Brain microvascular endothelial cell (primary cell): ENCODE data around the gene WWOX.

ENCODE experiments used
- DNase-seq: peaks from one replicate; pipeline ENCODE4 v3.0.0-alpha.2; 2020
- H3K27ac ChIP-seq: fragments of 250-450 bp; sonication (Bioruptor Pico); 2 replicates; pipeline ENCODE4 v1.5.1; 2020; ENCODE audit warnings: mild to moderate bottlenecking, moderate library complexity
- H3K27me3 ChIP-seq: fragments of 250-450 bp; sonication (Bioruptor Pico); replicated peaks from 2 replicates; pipeline ENCODE4 v1.5.1; 2020; ENCODE audit warnings: mild to moderate bottlenecking
- H3K36me3 ChIP-seq: fragments of 250-450 bp; sonication (Bioruptor Pico); replicated peaks from 2 replicates; pipeline ENCODE4 v1.5.1; 2020; ENCODE audit warnings: mild to moderate bottlenecking
- H3K4me3 ChIP-seq: 2 replicates; pipeline ENCODE4 v1.5.1; 2011; ENCODE audit warnings: low read depth, mild to moderate bottlenecking, control low read depth, low read length, moderate library complexity
- in situ Hi-C: cut with HindIII; loops from 2 replicates; pipeline ENCODE4 v1.10.0; 2017; ENCODE audit warnings: low sequenced_read_pairs, low pct_ligation_motif_present
- TF ChIP-seq, protein P1 (sequence below): IDR thresholded peaks from 2 replicates; pipeline ENCODE4 v1.5.1; 2011; ENCODE audit warnings: low read depth, mild to moderate bottlenecking, moderate library complexity, low read length, control low read depth, inconsistent platforms; ENCODE audit errors: missing control alignments

The WWOX gene

DNA sequence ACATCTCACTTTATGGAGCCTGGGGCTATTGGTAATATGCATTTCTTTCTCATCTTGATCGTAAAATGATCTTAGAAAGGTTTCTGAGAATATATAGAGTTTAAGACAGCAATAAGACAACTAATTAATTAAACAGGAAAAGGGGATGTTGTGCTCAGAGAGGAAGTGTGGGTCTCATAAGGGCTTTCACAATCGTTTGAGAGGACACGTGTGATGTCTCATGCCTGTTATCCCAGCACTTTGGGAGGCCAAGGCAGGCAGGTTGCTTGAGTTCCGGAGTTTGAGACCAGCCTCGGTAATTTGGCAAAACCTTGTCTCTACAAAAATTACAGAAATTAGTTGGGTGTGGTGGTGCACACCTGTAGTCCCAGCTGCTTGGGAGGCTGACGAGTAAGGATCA lies 295.6 kb downstream of the WWOX start:
- no peak for DNase-seq
- Histone ChIP-seq H3K27ac (no peak overlapping the region), H3K27me3 (no peaks in the 10 kb centered on the region), H3K36me3 (no peaks in the 10 kb centered on the region), H3K4me3 (no peak overlapping the region)
- TF ChIP-seq, protein P1, sequence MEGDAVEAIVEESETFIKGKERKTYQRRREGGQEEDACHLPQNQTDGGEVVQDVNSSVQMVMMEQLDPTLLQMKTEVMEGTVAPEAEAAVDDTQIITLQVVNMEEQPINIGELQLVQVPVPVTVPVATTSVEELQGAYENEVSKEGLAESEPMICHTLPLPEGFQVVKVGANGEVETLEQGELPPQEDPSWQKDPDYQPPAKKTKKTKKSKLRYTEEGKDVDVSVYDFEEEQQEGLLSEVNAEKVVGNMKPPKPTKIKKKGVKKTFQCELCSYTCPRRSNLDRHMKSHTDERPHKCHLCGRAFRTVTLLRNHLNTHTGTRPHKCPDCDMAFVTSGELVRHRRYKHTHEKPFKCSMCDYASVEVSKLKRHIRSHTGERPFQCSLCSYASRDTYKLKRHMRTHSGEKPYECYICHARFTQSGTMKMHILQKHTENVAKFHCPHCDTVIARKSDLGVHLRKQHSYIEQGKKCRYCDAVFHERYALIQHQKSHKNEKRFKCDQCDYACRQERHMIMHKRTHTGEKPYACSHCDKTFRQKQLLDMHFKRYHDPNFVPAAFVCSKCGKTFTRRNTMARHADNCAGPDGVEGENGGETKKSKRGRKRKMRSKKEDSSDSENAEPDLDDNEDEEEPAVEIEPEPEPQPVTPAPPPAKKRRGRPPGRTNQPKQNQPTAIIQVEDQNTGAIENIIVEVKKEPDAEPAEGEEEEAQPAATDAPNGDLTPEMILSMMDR: no peak
- in situ Hi-C loops: no loop called here

DNA sequence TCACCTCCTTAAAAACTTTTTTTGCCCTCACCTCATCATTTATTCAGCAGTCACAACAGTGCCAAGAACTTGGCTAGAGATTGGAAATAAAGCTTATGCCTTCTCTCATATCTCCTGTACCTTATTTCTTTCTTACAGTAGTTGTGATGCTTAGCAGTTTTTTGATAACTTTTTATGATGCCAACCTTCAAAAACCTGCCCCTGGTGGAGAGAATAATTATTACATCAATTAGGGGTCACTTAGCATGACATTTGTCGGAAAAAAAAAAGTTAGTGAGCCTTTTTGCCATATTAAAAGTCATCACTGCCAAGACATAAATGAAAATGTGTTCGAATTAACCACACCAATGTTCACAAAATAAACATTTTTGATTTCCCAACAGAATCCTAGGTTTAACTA lies 296.6 kb downstream of the WWOX start:
- in situ Hi-C loops: no loop called here
- H3K27ac ChIP-seq: no peak overlapping the region
- H3K27me3 ChIP-seq: no peaks in the 10 kb centered on the region
- DNase-seq: no peak
- no peaks in the 10 kb centered on the region for H3K36me3 ChIP-seq
- H3K4me3 ChIP-seq: no peak overlapping the region
- TF ChIP-seq, protein P1: peak; percentile 2

DNA sequence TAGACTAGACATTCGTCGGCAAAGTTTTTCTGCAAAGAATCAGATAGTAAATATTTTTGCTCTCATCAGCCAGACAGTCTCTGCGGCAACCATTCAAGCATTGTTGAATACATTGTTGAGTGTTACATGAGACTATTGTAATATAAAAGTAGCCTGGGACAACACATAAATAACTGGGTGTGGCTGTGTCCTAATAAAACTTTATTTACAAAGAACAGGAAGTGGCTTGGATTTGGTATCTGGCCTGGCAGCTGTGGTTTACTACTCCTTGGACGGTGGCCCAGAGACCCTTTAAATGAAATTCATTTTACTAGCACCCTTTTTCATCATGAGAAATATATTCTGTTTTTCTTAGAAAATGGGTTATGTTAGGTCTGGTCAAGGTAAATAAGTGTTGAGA lies 297.2 kb downstream of the WWOX start:
- in situ Hi-C loops: no loop called here
- H3K27ac ChIP-seq: no peak overlapping the region

DNA sequence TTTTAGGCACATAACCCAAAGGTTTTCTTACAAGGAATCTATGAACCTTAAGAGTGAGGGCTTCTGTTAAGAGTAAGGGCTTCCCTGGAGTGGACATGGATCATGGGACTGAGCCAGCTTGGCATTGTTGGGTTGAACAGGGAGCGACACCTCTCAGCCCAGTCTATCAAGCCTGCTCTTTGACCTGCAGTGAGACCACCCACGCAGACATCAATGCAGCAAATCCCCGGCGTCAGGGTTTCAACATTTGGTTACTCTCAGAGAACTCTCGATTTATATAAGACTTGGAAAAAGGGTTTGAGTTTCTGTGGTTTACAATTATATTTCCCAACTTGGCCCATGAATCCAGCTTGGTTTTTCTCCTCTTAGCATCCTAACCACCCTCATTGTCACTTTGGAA lies 299.9 kb downstream of the WWOX start:
- Histone ChIP-seq H3K27me3 (no peaks in the 10 kb centered on the region), H3K4me3 (no peak overlapping the region), H3K36me3 (no peaks in the 10 kb centered on the region), H3K27ac (no peak overlapping the region)
- TF ChIP-seq, protein P1: no peak
- in situ Hi-C loops: no loop called here
- no peak for DNase-seq

More for the DNA sequence above, 297.2 kb downstream of the WWOX start:
- Histone ChIP-seq H3K27me3 (no peaks in the 10 kb centered on the region), H3K36me3 (no peaks in the 10 kb centered on the region), H3K4me3 (no peak overlapping the region)
- TF ChIP-seq, protein P1: no peak
- no peak for DNase-seq

DNA sequence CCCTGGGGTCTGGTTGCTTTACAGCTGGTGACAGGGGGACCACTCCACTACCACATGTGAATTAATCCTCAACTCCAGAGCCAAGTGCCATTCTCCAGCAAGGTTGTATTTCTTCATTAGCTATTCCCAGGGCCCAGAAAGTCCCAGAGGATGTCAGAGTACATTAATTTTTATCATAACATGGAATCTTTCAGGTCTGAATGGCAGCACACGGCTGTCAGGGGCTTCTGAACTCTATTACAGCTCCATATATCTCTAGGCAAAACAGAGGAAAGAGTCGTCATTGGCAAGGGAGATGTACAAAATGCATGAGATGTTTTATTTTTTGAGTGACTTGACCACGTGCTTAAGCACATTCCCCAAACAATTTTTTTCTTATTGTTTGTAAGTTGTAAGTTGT lies 303.4 kb downstream of the WWOX start:
- Histone ChIP-seq H3K27me3 (no peaks in the 10 kb centered on the region), H3K4me3 (no peak overlapping the region), H3K27ac (no peak overlapping the region), H3K36me3 (no peaks in the 10 kb centered on the region)
- no peak for DNase-seq
- in situ Hi-C loops: no loop called here
- TF ChIP-seq, protein P1: no peak

DNA sequence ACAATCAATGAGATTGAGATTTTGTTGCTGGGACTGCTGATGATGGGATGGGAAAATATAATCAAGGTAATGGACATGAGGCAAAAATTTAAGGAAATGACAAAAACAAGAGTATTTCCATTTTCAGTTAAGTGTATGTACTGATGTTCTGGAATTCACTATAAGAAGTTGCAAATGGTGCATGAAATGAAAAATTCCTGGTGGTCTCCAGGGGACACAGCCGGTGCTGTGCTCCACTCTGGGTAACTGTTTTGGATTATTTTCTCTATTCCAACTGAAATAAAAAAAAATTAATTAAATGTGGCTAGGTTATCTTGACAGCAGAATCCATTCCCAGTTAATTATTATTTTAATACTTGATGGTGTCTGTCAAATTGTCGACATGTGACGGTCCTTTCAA lies 305.6 kb downstream of the WWOX start:
- Histone ChIP-seq H3K36me3 (no peaks in the 10 kb centered on the region), H3K27me3 (no peaks in the 10 kb centered on the region), H3K27ac (no peak overlapping the region), H3K4me3 (no peak overlapping the region)
- DNase-seq: no peak
- in situ Hi-C loops: no loop called here
- TF ChIP-seq, protein P1: no peak
